Keratinocyte (primary cell): ENCODE measurements around the gene LPAR3. TPM values are rescaled to one million over a fixed set of nuclear protein-coding genes. Genes with fewer than 3 reads are reported as not detected.

Experiments used
- DNase-seq: peaks from one replicate; pipeline ENCODE4 v3.0.0-alpha.2; 2011; ENCODE audit warnings: low read depth, missing footprints, low spot score
- FAIRE-seq: peaks from 2 replicates; lab custom pipeline; 2011; peaks lifted over from hg19 to GRCh38; lab: Jason Lieb, UNC
- H2AFZ ChIP-seq: 2 replicates; pipeline ENCODE4 v1.6.0; 2012; ENCODE audit warnings: low read length, control low read depth, inconsistent platforms; ENCODE audit not compliant: control insufficient read depth
- H3K27ac ChIP-seq: 2 replicates; pipeline ENCODE4 v1.5.1; 2011; ENCODE audit warnings: low read length; ENCODE audit not compliant: control insufficient read depth, insufficient read depth
- H3K27me3 ChIP-seq: 3 replicates; pipeline ENCODE4 v1.6.0; 2011; ENCODE audit warnings: low read length; ENCODE audit not compliant: control insufficient read depth, insufficient read depth; ENCODE audit errors: extremely low read depth
- H3K36me3 ChIP-seq, 2 experiments: 2 replicates in 1 of 2; 3 replicates in 1 of 2; pipeline ENCODE4 v1.5.1; 2011; ENCODE audit warnings: low read length in 2 of 2, mild to moderate bottlenecking in 1 of 2; ENCODE audit not compliant: control insufficient read depth in 2 of 2, insufficient read depth in 2 of 2; ENCODE audit errors: extremely low read depth in 1 of 2
- H3K4me1 ChIP-seq: 3 replicates; pipeline ENCODE4 v1.5.1; 2011; ENCODE audit warnings: low read length; ENCODE audit not compliant: control insufficient read depth, insufficient read depth; ENCODE audit errors: extremely low read depth
- H3K4me2 ChIP-seq: 3 replicates; pipeline ENCODE4 v1.6.0; 2011; ENCODE audit warnings: low read depth, low read length; ENCODE audit not compliant: control insufficient read depth, insufficient read depth; ENCODE audit errors: extremely low read depth
- H3K4me3 ChIP-seq, 3 experiments: fragments of 200-600 bp in 1 of 3; sonication (generic) in 1 of 3; 2 replicates in 2 of 3; 3 replicates in 1 of 3; pipeline ENCODE4 v1.5.1; 2011 to 2016; ENCODE audit warnings: low read length in 3 of 3, mild to moderate bottlenecking in 3 of 3, control low read depth in 2 of 3, inconsistent platforms in 1 of 3, low read depth in 1 of 3, mixed read lengths in 1 of 3, mixed run types in 1 of 3, moderate library complexity in 1 of 3; ENCODE audit not compliant: control insufficient read depth in 2 of 3, insufficient read depth in 2 of 3; ENCODE audit errors: extremely low read depth in 1 of 3
- H3K79me2 ChIP-seq: 2 replicates; pipeline ENCODE4 v1.6.0; 2012; ENCODE audit warnings: low read length; ENCODE audit not compliant: control insufficient read depth, insufficient read depth
- H3K9ac ChIP-seq: 3 replicates; pipeline ENCODE4 v1.6.0; 2011; ENCODE audit warnings: low read length; ENCODE audit not compliant: control insufficient read depth, insufficient read depth; ENCODE audit errors: extremely low read depth
- H3K9me1 ChIP-seq: 3 replicates; pipeline ENCODE4 v1.6.0; 2011; ENCODE audit warnings: low read length; ENCODE audit not compliant: control insufficient read depth, insufficient read depth; ENCODE audit errors: extremely low read depth
- H3K9me3 ChIP-seq: 2 replicates; pipeline ENCODE4 v1.5.1; 2012; ENCODE audit warnings: low read depth, low read length; ENCODE audit not compliant: control insufficient read depth
- H4K20me1 ChIP-seq: 3 replicates; pipeline ENCODE4 v1.6.0; 2011; ENCODE audit warnings: low read length; ENCODE audit not compliant: control insufficient read depth, insufficient read depth; ENCODE audit errors: extremely low read depth
- CTCF ChIP-seq, 3 experiments: IDR thresholded peaks in 1 of 3; conservative IDR thresholded peaks in 1 of 3; optimal IDR thresholded peaks in 1 of 3; 2 replicates in 2 of 3; 3 replicates in 1 of 3; pipeline versions ENCODE3 to v1.5.1; 2011; ENCODE audit warnings: low read length in 3 of 3, mild to moderate bottlenecking in 3 of 3, moderate library complexity in 2 of 3, control low read depth in 1 of 3, inconsistent platforms in 1 of 3; ENCODE audit not compliant: insufficient read depth in 2 of 3; ENCODE audit errors: extremely low read depth in 1 of 3
- EZH2 ChIP-seq: IDR thresholded peaks from one replicate; pipeline ENCODE4 v1.6.1; 2012; ENCODE audit warnings: inconsistent platforms, mild to moderate bottlenecking, low read length, moderate library complexity
- dilution Hi-C: fragments of 300-500 bp; cut with MboI; formaldehyde crosslinking; loops from one replicate; pipeline ENCODE4 v1.7.0; 2020; ENCODE audit warnings: low sequenced_read_pairs; ENCODE audit not compliant: extremely low pct_ligation_motif_present
- polyA plus RNA-seq, 5 experiments: library from polyadenylated mRNA; depleted of rRNA in 3 of 5; stranded (reverse) in 3 of 5; stranded (forward) in 1 of 5; unstranded in 1 of 5; fragments of >200 nt; gene quantifications; 1 replicate in 1 of 5; 2 replicates in 3 of 5; 3 replicates in 1 of 5; pipeline versions ENCODE4 v1.2.1 to v1.2.3, GENCODE V29; 2011 to 2012; ENCODE audit warnings: missing spikeins in 2 of 5, low read depth in 1 of 5, low replicate concordance in 1 of 5

Gene LPAR3
- polyA plus RNA-seq, 1 donor (not counting 4 experiments of a cell fraction or from before 2014, with no cell fraction given), result 42.1 TPM

DNA sequence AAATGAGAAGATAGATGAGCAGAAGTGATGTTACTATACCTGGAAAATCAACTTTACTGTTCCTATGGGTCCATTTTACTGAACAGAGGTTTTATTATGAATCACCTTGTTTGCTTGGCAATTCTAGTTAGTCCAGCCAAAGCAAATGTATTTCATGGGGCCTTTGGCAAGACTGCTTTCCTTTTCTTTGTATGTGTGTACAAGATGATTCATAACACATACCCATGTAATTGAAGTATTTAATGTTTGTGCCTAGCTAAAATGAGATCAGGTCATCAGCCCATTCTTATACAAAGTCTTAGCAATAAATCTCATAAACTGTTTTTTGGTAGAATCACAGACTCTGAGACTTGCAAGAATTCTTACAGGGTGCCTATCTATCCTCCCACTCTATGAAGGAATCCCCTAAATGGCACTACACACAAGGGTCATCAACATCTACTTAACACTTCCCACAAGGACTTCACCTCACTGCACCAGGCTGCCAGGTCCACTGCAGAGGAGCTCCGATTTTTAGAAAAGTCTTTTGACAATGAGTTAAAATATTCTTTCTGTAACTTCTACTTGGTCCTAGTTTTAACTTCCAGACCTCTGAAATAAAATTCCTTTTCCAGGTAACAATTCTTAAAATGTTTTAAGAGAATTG lies 58.5 kb downstream of the LPAR3 start:
- H3K79me2 ChIP-seq, result peaks cover 31% of the 10 kb centered on the region
- H3K27ac ChIP-seq, result peak overlapping the region; percentile 88
- peak overlapping the region in 2 of 3 experiments; percentile 4 to 27 for H3K4me3 ChIP-seq
- no peaks in the 10 kb centered on the region for H3K27me3 ChIP-seq
- H4K20me1 ChIP-seq, result no peaks in the 10 kb centered on the region
- no peaks in the 10 kb centered on the region for H3K9me1 ChIP-seq
- H3K4me1 ChIP-seq, result peaks cover 31% of the 10 kb centered on the region
- no peaks in the 10 kb centered on the region for H3K9me3 ChIP-seq
- dilution Hi-C loops, result no loop called here
- DNase-seq, result peak; percentile 52
- H3K36me3 ChIP-seq, result peaks cover 0 to 10% of the 10 kb centered on the region in 2 experiments
- peak overlapping the region; percentile 49 for H3K9ac ChIP-seq
- FAIRE-seq, result peak; percentile 79
- TF ChIP-seq CTCF (optimal IDR thresholded peaks at IDR 0.05 in 1 of 3, IDR thresholded peaks at IDR 0.05 in 1 of 3, conservative IDR thresholded peaks at IDR 0.05 in 1 of 3; ENCODE audit: extremely low read depth in 1 of 3, insufficient read depth in 2 of 3, low read length in 3 of 3), result no peak
- no peak for TF ChIP-seq EZH2
- H2AFZ ChIP-seq, result no peak overlapping the region
- H3K4me2 ChIP-seq, result peak overlapping the region; percentile 45

DNA sequence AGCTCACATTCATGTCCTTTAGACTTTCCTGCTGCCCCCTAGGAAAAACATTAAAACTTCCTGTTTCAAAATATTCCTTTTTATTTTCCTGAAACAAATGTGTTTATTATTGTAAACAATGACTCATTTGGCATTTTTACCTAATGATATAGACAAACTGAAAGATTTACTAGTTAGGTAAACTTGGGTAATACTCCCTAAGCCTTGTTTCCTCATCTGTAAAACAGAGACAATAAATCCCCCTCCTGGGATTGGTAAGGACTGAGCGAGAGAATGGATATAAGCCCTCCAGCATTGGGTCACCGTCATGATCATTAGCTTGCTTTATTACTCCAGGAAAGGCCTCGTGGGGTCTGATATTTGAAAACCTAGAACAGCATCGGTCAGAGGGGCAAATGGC lies 59.8 kb downstream of the LPAR3 start:
- H3K27ac ChIP-seq, result peak overlapping the region; percentile 88
- no peak for TF ChIP-seq EZH2
- TF ChIP-seq CTCF (optimal IDR thresholded peaks at IDR 0.05 in 1 of 3, IDR thresholded peaks at IDR 0.05 in 1 of 3, conservative IDR thresholded peaks at IDR 0.05 in 1 of 3; ENCODE audit: extremely low read depth in 1 of 3, insufficient read depth in 2 of 3, low read length in 3 of 3), result no peak
- dilution Hi-C loops, result no loop called here
- no peak overlapping the region for H2AFZ ChIP-seq
- H3K9me3 ChIP-seq, result no peaks in the 10 kb centered on the region
- H4K20me1 ChIP-seq, result no peaks in the 10 kb centered on the region
- H3K9me1 ChIP-seq, result no peaks in the 10 kb centered on the region
- no peaks in the 10 kb centered on the region for H3K27me3 ChIP-seq
- peaks cover 0 to 10% of the 10 kb centered on the region in 2 experiments for H3K36me3 ChIP-seq
- H3K4me1 ChIP-seq, result peaks cover 31% of the 10 kb centered on the region
- DNase-seq (no peak), FAIRE-seq (no peak)
- H3K9ac ChIP-seq, result no peak overlapping the region
- H3K4me3 ChIP-seq, result no peak overlapping the region
- H3K4me2 ChIP-seq, result no peak overlapping the region
- H3K79me2 ChIP-seq, result peaks cover 32% of the 10 kb centered on the region
